ENCODE measurements around the gene XYLT1.

XYLT1 gene

DNA sequence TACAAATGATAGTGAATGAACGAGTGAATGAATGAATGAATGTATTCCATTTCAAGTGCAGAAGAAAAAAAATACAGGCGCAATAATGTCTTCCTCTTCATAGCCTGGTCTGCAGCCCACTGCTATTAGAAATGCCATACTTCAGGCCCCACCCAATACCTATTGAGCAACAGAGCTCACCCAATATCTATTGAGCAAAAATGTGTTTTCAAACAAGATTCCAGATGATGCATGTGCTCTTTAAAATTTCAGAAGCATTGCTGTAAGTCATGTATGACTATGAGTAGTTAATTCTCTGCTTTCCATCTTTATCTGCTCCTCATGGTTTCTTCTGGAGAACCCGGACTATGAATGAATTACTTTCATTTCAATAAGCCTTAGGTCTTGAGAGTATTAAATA, 308.2 kb downstream of the XYLT1 start:
- no peak for DNase-seq (ENCODE audit: low read depth in 2 of 3, low spot score in 2 of 3)

DNA sequence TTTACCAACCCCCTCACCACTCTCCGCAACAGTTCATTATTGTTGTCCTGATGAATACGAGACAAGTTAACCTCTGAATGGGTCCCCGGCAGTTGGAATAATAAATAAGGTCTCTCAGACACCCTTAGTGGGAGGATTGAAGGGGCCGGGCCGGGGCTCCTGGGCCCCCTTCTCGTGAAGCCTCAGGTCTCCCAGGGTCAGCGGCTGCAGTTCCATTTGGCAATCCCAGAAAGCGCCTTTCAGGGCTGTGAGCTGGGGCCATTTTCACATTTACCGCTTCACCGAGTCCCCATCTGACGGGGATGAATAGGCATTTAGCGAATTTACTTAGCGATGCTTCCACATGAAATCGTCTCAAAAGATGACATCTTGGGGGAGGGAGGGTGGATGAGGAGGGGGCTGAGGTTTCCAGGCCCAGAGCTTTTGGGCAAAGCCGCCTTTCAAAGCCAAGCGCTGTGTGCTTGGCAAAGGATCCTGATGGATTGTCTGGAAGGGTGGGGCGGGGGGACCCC, 309.8 kb downstream of the XYLT1 start:
- no peak for DNase-seq (ENCODE audit: low read depth in 2 of 3, low spot score in 2 of 3)

DNA sequence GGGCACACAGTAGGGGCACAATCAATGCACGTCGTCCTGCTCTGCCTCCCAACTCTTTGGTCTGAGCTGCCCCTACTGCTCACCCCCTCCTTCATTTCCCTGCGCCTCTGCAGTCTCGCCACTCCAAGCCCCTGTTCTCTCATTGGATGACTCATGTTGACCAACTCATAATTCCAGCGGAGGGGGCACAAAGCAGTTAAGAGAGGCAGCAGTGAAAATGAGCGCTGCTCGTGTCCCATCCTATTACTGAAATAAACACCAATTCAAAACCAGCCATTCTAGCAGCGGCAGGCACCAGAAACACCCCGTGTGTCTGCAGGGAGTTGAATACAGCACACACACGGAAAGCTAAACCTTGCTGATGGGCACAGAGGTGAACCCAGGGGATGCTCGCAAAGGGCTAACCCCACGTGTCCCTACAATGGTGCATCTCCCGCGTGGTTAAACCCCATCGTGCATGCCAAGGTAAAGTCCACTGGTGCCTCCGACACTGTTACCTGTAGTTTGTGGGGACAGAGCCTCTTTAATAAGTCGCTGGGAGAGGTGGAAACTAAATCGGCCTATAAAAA, 310.4 kb downstream of the XYLT1 start:
- no peak for DNase-seq (ENCODE audit: low read depth in 2 of 3, low spot score in 2 of 3)

- no peak for DNase-seq (ENCODE audit: low read depth in 2 of 3, low spot score in 2 of 3)
Observed at GRCh38 chr16:17159617-17160016, 311.1 kb downstream of the XYLT1 start.

DNA sequence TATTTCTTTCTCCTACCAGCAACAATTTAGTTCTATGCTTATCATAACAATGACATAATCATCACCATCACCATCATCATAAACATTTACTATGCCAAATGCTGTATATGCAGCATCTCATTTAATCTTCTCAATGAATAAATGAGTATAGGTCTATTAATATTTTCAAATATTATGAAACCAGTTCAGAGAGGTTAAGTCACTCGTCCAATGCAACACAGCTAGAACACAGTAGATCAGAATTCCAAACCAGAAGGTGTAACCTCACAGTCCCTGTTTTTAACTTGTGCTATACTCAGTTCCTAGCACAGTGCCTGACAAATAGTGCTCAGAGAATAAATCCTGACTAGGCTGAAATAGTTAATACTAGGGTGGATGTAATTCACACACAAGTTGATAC, 314.8 kb downstream of the XYLT1 start:
- no peak for DNase-seq (ENCODE audit: low read depth in 2 of 3, low spot score in 2 of 3)

GRCh38 chr16:17155485-17155884, 315.3 kb downstream of the XYLT1 start:
- DNase-seq (ENCODE audit: low read depth in 2 of 3, low spot score in 2 of 3): no peak

DNA sequence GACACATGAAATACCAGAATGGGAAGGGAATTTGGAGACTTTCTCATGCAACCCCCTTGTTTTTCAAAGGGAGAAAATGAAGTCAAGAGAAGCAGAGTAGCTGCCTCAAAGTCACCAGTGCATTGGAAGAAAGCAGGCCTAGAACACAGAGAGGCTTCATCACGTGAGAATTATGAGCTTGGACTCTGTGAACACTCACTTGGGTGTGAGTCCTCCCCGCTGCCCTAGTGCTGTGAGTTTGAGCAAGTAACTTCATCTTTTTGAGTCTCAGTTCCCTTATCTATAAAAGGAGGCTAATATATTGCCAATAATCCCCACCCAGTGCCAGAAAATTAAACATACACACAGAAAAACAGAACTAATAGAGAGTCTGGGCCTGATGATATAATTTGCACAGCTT, 315.8 kb downstream of the XYLT1 start:
- DNase-seq (ENCODE audit: low read depth in 2 of 3, low spot score in 2 of 3): no peak

DNA sequence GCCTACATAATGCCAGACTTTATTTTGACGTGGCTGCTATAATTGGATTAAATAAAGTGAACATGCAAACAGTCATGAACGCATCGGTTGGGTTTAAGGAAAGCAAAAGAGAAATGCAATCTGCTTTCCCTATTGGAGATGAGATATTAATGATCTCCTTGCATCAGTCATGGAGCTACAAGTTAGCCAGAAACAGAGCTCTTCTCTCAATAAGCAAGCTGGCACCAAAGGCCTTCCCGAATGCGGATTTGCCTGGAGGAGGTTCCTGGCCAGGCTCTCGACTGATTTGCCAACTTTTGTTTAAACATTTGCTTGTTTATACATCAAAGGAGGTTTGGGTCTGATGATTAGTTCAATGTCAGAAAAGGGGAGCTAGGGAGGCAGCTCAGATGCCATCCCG, 318.4 kb downstream of the XYLT1 start:
- no peak for DNase-seq (ENCODE audit: low read depth in 2 of 3, low spot score in 2 of 3)

DNA sequence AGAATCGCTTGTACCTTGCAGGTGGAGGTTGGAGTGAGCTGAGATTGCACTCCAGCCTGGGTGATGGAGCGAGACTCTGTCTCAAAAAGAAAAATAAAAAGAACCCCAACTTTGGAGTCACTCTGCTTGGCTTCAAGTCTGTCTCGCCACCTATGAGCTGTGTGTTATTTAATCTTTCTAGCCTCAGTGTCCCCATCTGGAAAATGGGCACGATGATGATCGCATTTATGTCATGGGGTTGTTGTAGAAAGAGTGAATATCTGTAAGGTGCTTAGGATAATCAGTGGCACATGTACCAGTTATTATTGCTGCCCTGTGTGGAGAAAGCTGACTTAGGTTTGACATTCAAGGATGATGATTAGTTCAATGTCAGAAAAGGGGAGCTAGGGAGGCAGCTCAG, 319.4 kb downstream of the XYLT1 start:
- DNase-seq (ENCODE audit: low read depth in 2 of 3, low spot score in 2 of 3): no peak

GRCh38 chr16:17149904-17150483, 320.8 kb downstream of the XYLT1 start:
- no peak for DNase-seq (ENCODE audit: low read depth in 2 of 3, low spot score in 2 of 3)

DNA sequence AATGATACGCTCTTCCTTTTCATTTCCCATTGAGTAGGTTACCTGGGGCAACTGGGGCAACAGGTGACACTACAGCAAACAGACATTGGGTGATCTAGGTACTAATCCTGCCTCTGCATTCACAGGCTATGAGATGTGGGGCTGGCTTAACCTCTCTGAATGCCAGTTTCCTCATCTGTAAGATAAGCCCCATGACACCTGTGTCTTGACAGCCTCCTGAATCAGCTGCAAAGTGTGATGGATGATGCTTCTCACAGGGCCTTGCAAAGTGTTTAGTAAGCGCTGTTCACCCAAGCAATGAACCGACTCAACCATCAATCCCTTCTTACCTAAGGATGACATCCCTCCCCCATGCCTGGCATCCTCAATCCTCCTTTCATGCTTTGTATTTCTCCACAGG, 322.8 kb downstream of the XYLT1 start:
- no peak for DNase-seq (ENCODE audit: low read depth in 2 of 3, low spot score in 2 of 3)

DNA sequence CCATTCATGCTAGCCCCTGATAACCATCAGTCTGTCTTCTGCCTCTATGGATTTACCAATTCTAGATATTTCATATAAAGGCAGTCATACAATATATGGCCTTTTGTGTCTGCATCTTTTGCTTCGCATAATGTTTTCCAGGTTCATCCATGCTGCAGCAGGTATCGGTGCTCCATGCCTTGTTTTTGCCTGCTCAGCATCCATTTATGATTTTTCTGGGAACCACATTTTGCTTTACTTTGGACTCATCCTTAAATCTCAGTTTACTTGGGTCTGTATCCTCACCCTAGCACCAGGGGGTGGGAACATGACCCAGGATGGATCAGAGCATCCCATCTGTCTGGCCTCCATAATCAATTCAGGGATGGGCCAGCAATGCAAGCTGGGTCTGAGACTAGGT, 325.7 kb downstream of the XYLT1 start:
- DNase-seq (ENCODE audit: low read depth in 2 of 3, low spot score in 2 of 3): no peak

DNA sequence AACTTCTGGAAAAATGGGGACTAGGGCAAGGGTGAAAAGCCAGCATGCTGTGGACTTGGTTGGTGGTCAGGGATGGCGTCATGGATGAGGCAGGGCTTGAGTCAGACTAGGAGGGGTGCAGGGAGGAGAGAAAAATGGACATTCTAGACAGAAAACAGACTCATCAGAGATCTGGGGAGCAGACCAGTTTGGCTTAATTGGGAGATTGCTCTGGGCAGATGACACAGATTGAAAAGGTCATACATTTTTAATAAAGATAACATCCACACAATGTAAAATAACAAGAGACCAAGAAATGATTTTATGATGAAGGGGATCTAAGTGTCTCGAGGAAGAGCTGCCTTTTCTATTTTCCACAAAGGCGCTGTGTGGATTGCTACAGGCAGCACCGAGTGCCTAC, 326.3 kb downstream of the XYLT1 start:
- no peak for DNase-seq (ENCODE audit: low read depth in 2 of 3, low spot score in 2 of 3)

GRCh38 chr16:17143546-17144419, 327.0 kb downstream of the XYLT1 start:
- no peak for DNase-seq (ENCODE audit: low read depth in 2 of 3, low spot score in 2 of 3)

DNA sequence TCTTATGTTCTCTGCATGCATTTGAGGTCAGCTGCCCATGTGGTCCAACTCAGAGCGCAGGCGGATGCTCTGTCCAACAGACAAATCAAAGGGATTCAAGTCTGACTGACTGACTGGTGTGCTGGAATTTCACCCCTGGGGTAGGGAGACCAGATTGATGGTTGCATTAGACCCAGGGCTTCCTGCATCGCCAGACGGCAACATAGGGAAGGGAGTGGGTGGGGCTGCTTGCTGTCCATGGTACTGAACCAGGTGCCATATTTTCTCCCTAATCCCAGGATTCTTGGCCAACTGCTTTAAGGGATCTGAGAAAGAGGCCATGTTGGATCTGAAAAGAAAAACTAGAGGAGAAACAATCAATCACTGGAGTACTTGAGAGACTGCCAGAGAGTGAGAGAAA, 332.0 kb downstream of the XYLT1 start:
- DNase-seq (ENCODE audit: low read depth in 2 of 3, low spot score in 2 of 3): no peak

DNA sequence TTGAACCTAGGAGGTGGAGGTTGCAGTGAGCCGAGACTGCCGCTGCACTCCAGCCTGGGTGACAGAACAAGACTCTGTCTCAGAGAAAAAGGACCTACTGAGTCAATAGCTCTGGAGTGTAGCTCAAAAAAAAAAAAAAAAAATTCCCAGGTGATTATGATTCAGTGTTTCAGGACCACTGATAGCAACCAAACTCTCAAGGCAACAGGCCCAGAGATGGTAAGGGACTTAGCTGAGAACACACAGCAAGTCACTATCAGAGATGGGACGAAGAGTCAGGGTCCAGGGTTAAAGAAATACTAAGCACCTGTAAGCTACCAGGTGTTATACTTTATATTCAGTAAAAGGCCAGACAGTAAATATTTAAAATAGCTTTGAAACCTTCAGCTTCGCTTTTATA, 335.3 kb downstream of the XYLT1 start:
- no peak for DNase-seq (ENCODE audit: low read depth in 2 of 3, low spot score in 2 of 3)

- no peak for DNase-seq (ENCODE audit: low read depth in 2 of 3, low spot score in 2 of 3)
Observed at GRCh38 chr16:17134586-17134985, 336.2 kb downstream of the XYLT1 start.

- no peak for DNase-seq (ENCODE audit: low read depth in 2 of 3, low spot score in 2 of 3)
Observed at GRCh38 chr16:17133851-17134250, 336.9 kb downstream of the XYLT1 start.

DNA sequence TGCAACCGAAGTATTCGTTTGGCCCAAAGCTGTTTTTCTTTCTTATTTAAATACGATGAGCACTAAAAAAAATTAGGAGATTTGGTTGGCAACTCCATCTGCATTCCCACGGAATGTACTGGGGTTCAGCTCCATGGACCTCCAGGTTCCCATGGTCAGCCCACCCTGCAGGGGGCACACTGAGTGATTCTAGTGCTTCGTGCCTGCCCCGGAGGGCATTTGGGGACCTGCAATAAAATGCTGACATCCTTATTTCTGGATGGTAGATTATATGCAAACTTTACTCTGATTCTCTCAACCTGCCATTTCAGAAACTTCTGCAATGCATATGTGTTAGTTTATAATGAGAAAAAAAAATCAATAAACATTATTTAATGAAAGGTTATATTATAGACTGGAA, 339.4 kb downstream of the XYLT1 start:
- DNase-seq (ENCODE audit: low read depth in 2 of 3, low spot score in 2 of 3): no peak

DNA sequence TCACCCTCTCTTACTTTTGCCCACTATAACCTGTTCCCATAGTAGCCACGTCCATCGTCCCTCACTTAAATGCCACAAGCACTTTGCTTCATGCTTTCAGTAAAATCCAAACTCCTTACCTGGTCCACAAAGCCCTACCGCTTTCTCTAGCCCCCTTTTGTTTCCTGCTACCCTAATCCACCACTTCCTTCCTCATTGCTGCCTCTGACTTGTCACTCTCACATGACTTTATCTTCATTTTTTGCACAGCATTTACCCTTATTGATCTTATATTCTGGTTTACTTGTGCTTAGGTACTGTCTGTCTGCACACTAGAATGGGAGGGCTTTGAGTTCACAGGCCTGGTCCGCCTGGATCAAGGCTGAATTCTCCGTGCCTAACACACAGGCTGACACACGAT, 340.0 kb downstream of the XYLT1 start:
- no peak for DNase-seq (ENCODE audit: low read depth in 2 of 3, low spot score in 2 of 3)

DNA sequence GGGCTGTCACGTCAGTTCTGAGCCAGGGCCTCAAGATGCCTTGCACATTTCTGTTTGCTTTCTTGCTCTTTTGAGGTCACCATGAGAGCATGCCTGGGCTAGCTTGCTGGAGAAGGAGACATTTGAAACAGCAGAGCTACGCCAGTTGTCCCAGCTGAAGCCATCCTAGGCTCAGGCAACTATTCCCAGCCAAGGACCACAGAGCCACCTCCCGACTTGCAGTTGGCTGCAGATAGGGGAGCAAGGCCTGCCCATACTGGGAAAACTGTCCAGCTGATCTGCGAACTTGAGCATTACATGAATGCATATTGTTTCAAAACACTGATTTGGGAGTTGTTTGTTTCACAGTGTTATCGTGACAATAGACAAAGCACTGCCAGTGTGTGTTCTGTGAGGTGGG, 340.8 kb downstream of the XYLT1 start:
- DNase-seq (ENCODE audit: low read depth in 2 of 3, low spot score in 2 of 3): no peak

GRCh38 chr16:17128791-17129190, 342.0 kb downstream of the XYLT1 start:
- DNase-seq (ENCODE audit: low read depth in 2 of 3, low spot score in 2 of 3): no peak

Measured in activated CD8-positive, alpha-beta memory T cell treated with anti-CD3 and anti-CD28 coated beads for 48 hours (primary cell).